Neuronal stem cell (in vitro differentiated cells): ENCODE results near the gene PSRC1.
A peak's percentile ranks its signal among the peaks of the same experiment; 100 is the strongest.

Experiments used
- DNase-seq: peaks from one replicate; pipeline ENCODE4 v3.0.0-alpha.2; 2013; ENCODE audit warnings: low spot score
- H2AFZ ChIP-seq: one replicate; pipeline ENCODE4 v1.6.1; 2013; ENCODE audit warnings: mild to moderate bottlenecking, low read length, inconsistent platforms
- H2AK5ac ChIP-seq: 2 replicates; pipeline ENCODE4 v1.6.1; 2013; ENCODE audit warnings: low read depth, mild to moderate bottlenecking, inconsistent platforms, low read length, moderate library complexity, mixed read lengths
- H2BK120ac ChIP-seq: 2 replicates; pipeline ENCODE4 v1.6.1; 2013; ENCODE audit warnings: low read depth, mild to moderate bottlenecking, inconsistent platforms, low read length, moderate library complexity, mixed read lengths
- H2BK12ac ChIP-seq: one replicate; pipeline ENCODE4 v1.6.1; 2013; ENCODE audit warnings: low read length, inconsistent platforms
- H2BK15ac ChIP-seq: 2 replicates; pipeline ENCODE4 v1.6.1; 2013; ENCODE audit warnings: mild to moderate bottlenecking, low read length, inconsistent platforms, mixed read lengths
- H2BK5ac ChIP-seq: one replicate; pipeline ENCODE4 v1.6.1; 2013; ENCODE audit warnings: inconsistent platforms, mild to moderate bottlenecking, low read length, moderate library complexity
- H3K14ac ChIP-seq: one replicate; pipeline ENCODE4 v1.6.1; 2013; ENCODE audit warnings: low read length, inconsistent platforms
- H3K18ac ChIP-seq: 2 replicates; pipeline ENCODE4 v1.6.1; 2013; ENCODE audit warnings: low read length, inconsistent platforms
- H3K23ac ChIP-seq: 2 replicates; pipeline ENCODE4 v1.6.1; 2013; ENCODE audit warnings: low read depth, mild to moderate bottlenecking, mixed read lengths, low read length, inconsistent platforms; ENCODE audit not compliant: poor library complexity
- H3K27ac ChIP-seq: replicated peaks from 3 replicates; pipeline ENCODE4 v1.5.1; 2013; ENCODE audit warnings: low read length, inconsistent platforms
- H3K27me3 ChIP-seq, 3 experiments: 2 replicates each; pipeline ENCODE4 v1.6.1; 2013; ENCODE audit warnings: low read length in 3 of 3, mild to moderate bottlenecking in 2 of 3, inconsistent platforms in 1 of 3, low read depth in 1 of 3, mixed read lengths in 1 of 3, moderate library complexity in 1 of 3; ENCODE audit not compliant: control insufficient read depth in 3 of 3, insufficient read depth in 3 of 3
- H3K36me3 ChIP-seq, 2 donors: replicated peaks in 1 of 2; 2 replicates each; pipeline ENCODE4 v1.6.1; 2013; ENCODE audit warnings: low read length in 2 of 2; ENCODE audit not compliant: control insufficient read depth in 2 of 2, insufficient read depth in 2 of 2
- H3K4ac ChIP-seq: 2 replicates; pipeline ENCODE4 v1.6.1; 2013; ENCODE audit warnings: inconsistent platforms, mild to moderate bottlenecking, low read length, moderate library complexity
- H3K4me1 ChIP-seq, 2 donors: 1 replicate in 1 of 2; 2 replicates in 1 of 2; pipeline ENCODE4 v1.6.1; 2013; ENCODE audit warnings: low read length in 2 of 2, low read depth in 1 of 2; ENCODE audit not compliant: control insufficient read depth in 2 of 2, insufficient read depth in 1 of 2
- H3K4me2 ChIP-seq: one replicate; pipeline ENCODE4 v1.6.1; 2013; ENCODE audit warnings: mild to moderate bottlenecking, low read length, inconsistent platforms; ENCODE audit not compliant: insufficient read depth, poor library complexity, severe bottlenecking
- H3K4me3 ChIP-seq, 2 donors: 2 replicates each; pipeline ENCODE4 v1.5.1; 2013; ENCODE audit warnings: low read length in 2 of 2, mild to moderate bottlenecking in 2 of 2, inconsistent platforms in 1 of 2, moderate library complexity in 1 of 2
- H3K79me1 ChIP-seq: one replicate; pipeline ENCODE4 v1.6.1; 2013; ENCODE audit warnings: low read depth, mild to moderate bottlenecking, inconsistent platforms, low read length, moderate library complexity
- H3K9ac ChIP-seq: one replicate; pipeline ENCODE4 v1.6.1; 2013; ENCODE audit warnings: mild to moderate bottlenecking, low read depth, low read length, inconsistent platforms; ENCODE audit not compliant: poor library complexity
- H3K9me3 ChIP-seq, 2 donors: replicated peaks in 1 of 2; 2 replicates each; pipeline versions ENCODE3 to v1.6.1; 2013; ENCODE audit warnings: low read length in 2 of 2, mild to moderate bottlenecking in 2 of 2, inconsistent platforms in 1 of 2, low read depth in 1 of 2, mixed read lengths in 1 of 2, moderate library complexity in 1 of 2; ENCODE audit not compliant: control insufficient read depth in 2 of 2, insufficient read depth in 1 of 2
- H4K8ac ChIP-seq: one replicate; pipeline ENCODE4 v1.6.1; 2013; ENCODE audit warnings: low read depth, mild to moderate bottlenecking, inconsistent platforms, low read length, moderate library complexity
- H4K91ac ChIP-seq: one replicate; pipeline ENCODE4 v1.6.1; 2013; ENCODE audit warnings: low read length, low read depth, mild to moderate bottlenecking, inconsistent platforms; ENCODE audit not compliant: poor library complexity
- WGBS, 2 donors: extraction: QIAGEN DNeasy Blood & Tissue Kit; methylation state at CpG; one replicate each; pipeline ENCODE4 v1.1.7; 2013; ENCODE audit warnings: missing lambda C conversion rate in 2 of 2, mixed read lengths in 1 of 2; ENCODE audit not compliant: insufficient read length in 2 of 2, insufficient replicate concordance in 1 of 2; ENCODE audit errors: extremely low coverage in 2 of 2; 5-methylcytosine and 5-hydroxymethylcytosine counted together

Gene PSRC1

DNA sequence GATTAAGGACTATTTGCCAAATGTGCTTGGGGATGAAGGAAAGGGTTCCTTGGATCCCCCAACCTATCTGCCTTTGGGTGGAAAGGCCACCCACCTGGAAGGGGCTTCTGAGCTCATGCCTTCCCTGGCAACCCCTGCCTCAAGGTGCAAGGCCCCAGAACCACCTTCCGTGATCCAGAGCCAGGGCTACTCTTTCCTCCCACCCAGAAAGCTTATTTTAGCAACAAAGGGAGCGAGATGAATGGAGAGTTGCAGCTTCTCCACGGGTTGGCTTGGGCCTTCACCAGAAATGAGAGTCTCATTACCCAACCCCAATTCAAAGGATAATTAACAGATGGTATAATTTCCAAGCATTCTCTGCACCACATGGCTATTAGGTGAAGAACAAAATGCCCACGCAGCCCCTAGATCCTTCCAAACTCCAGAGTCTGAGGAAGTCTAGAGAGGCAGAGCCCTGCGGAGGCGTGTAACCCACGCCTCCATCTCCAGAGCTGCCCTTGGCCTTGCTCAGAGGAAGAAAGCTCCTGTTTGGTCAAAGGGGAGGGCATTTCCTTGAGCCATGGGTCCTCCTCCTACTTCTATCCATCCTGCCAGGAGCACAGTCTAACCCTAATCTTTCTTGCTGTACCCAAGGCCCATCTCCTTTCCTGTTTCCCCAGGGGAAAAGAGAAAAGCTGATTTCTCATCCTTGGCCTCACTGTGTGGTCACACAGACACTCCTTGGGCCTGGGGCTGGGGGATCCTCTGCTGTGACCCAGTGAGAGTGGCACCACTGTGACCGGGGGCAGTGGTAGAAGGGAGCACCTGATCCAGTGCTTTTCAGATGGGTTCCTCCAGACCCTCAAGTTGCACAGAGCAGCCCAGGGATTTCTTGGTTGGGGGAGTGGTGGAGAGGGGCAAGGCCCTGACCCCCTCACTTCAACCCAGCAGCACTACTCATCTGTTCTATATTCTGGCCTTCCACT is 35.3 kb downstream of the PSRC1 start:
- Histone ChIP-seq H3K4ac (no peak overlapping the region), H3K4me1 (peaks cover 15 to 19% of the 10 kb centered on the region in 2 donors), H3K14ac (peak overlapping the region; percentile 25), H3K36me3 (peaks cover 20 to 25% of the 10 kb centered on the region in 2 donors), H3K27ac (no peak overlapping the region), H3K79me1 (peaks cover 25% of the 10 kb centered on the region), H3K4me3 (no peak overlapping the region), H2AFZ (no peak overlapping the region), H2AK5ac (peak overlapping the region; percentile 33), H4K91ac (no peak overlapping the region), H2BK120ac (no peak overlapping the region), H2BK5ac (peak overlapping the region; percentile 10), H3K4me2 (no peak overlapping the region), H2BK15ac (no peak overlapping the region), H2BK12ac (peak overlapping the region; percentile 63), H3K27me3 (no peaks in the 10 kb centered on the region), H3K9me3 (peaks cover 24 to 26% of the 10 kb centered on the region in 2 donors), H4K8ac (no peak overlapping the region), H3K23ac (no peak overlapping the region), H3K18ac (peak overlapping the region; percentile 46), H3K9ac (no peak overlapping the region)
- no CpG with 5 or more reads among the region's 8 CpGs for WGBS, 2 donors
- no peak for DNase-seq

- DNase-seq, result no peak
- Histone ChIP-seq H3K4me3 (no peak overlapping the region), H3K79me1 (peaks cover 13% of the 10 kb centered on the region), H3K4ac (peak overlapping the region; percentile 39), H3K9ac (no peak overlapping the region), H2BK12ac (peak overlapping the region; percentile 86), H4K8ac (no peak overlapping the region), H2BK15ac (peak overlapping the region; percentile 30), H3K9me3 (peaks cover 9 to 10% of the 10 kb centered on the region in 2 donors), H4K91ac (no peak overlapping the region), H3K27me3 (no peaks in the 10 kb centered on the region), H2AFZ (no peak overlapping the region), H3K27ac (no peak overlapping the region), H2BK120ac (no peak overlapping the region), H2BK5ac (peak overlapping the region; percentile 26), H3K23ac (no peak overlapping the region), H3K14ac (peak overlapping the region; percentile 25), H3K36me3 (peaks cover 5 to 9% of the 10 kb centered on the region in 2 donors), H2AK5ac (peak overlapping the region; percentile 14), H3K4me1 (peaks cover 23 to 31% of the 10 kb centered on the region in 2 donors), H3K18ac (peak overlapping the region; percentile 23), H3K4me2 (no peak overlapping the region)
- WGBS, 2 donors, result no CpG with 5 or more reads among the region's 7 CpGs
Observed at GRCh38 chr1:109246141-109246551, 36.8 kb downstream of the PSRC1 start.

DNA sequence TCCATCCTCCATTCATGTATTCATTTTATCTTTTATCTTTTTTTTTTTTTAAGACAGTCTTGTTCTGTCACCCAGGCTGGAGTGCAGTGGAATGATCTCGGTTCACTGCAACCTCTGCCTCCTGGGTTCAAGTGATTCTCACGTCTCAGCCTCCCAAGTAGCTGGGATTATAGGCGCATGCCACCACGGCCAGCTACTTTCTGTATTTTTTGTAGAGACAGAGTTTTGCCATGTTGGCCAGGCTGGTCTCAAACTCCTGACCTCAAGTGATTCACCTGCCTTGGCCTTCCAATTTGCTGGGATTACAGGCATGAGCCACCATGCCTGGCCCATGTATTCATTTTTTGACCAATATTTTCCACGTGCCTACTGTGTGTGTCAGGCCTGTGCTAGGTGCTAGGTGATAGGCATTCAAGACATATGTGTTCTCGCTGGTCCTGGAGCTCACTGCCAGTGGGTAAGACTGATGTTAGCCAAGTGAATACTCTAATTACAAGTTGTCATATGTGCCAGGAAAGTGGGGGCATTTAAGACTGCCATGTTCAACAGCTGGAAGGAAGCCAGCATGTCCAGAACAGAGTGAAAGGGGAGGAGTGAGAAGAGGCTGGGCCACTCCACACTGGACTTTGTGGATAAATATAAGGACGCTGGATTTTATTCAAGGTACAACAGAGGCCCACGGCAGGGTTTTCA is 38.9 kb downstream of the PSRC1 start:
- Histone ChIP-seq H3K4me1 (peaks cover 19 to 28% of the 10 kb centered on the region in 2 donors), H2AFZ (no peak overlapping the region), H2AK5ac (no peak overlapping the region), H3K18ac (no peak overlapping the region), H4K91ac (no peak overlapping the region), H3K79me1 (no peaks in the 10 kb centered on the region), H2BK12ac (no peak overlapping the region), H3K4me2 (no peak overlapping the region), H2BK15ac (no peak overlapping the region), H3K4ac (no peak overlapping the region), H2BK120ac (no peak overlapping the region), H3K36me3 (peaks cover under 1 to 14% of the 10 kb centered on the region in 2 donors), H3K27me3 (no peaks in the 10 kb centered on the region), H4K8ac (no peak overlapping the region), H2BK5ac (no peak overlapping the region), H3K14ac (no peak overlapping the region), H3K9ac (no peak overlapping the region), H3K23ac (no peak overlapping the region), H3K4me3 (no peak overlapping the region), H3K9me3 (no peaks in the 10 kb centered on the region), H3K27ac (no peak overlapping the region)
- WGBS, 2 donors, result no CpG with 5 or more reads among the region's 8 CpGs
- DNase-seq, result no peak

- no peak overlapping the region for H4K91ac ChIP-seq
- H2BK15ac ChIP-seq, result no peak overlapping the region
- H3K4me2 ChIP-seq, result no peak overlapping the region
- no peak overlapping the region for H3K4me3 ChIP-seq
- WGBS, 2 donors, result no CpG with 5 or more reads among the region's 5 CpGs
- H3K27me3 ChIP-seq, result no peaks in the 10 kb centered on the region
- H3K9ac ChIP-seq, result peak overlapping the region; percentile 56
- H2BK5ac ChIP-seq, result no peak overlapping the region
- H4K8ac ChIP-seq, result no peak overlapping the region
- no peak overlapping the region for H2BK120ac ChIP-seq
- no peak overlapping the region for H2AFZ ChIP-seq
- H3K23ac ChIP-seq, result no peak overlapping the region
- H3K4me1 ChIP-seq, result peaks cover 18 to 25% of the 10 kb centered on the region in 2 donors
- no peak overlapping the region for H3K27ac ChIP-seq
- peak overlapping the region; percentile 58 for H3K18ac ChIP-seq
- H3K36me3 ChIP-seq, result peaks cover 5 to 22% of the 10 kb centered on the region in 2 donors
- no peak for DNase-seq
- H3K9me3 ChIP-seq, result no peaks in the 10 kb centered on the region
- no peak overlapping the region for H3K14ac ChIP-seq
- H3K79me1 ChIP-seq, result no peaks in the 10 kb centered on the region
- H2BK12ac ChIP-seq, result no peak overlapping the region
- H2AK5ac ChIP-seq, result no peak overlapping the region
- no peak overlapping the region for H3K4ac ChIP-seq
Observed at GRCh38 chr1:109243221-109243620, 39.7 kb downstream of the PSRC1 start.
